GM23338 (cell line): ENCODE measurements around the gene ZSCAN32. TPM values are rescaled to one million over a fixed set of nuclear protein-coding genes. Genes with fewer than 3 reads are reported as not detected.

ENCODE experiments used
- ATAC-seq: fragments of 200-7000 bp; cut with Tn5 transposase; 3 replicates; pipeline ENCODE4 v1.9.1; 2020
- DNase-seq: peaks from one replicate; pipeline ENCODE4 v3.0.0-alpha.2; 2015; ENCODE audit warnings: low spot score
- H2AFZ ChIP-seq: fragments of 200-600 bp; sonication (generic); 2 replicates; pipeline ENCODE4 v1.8.0; 2016; ENCODE audit warnings: antibody characterized with exemption, mild to moderate bottlenecking, moderate library complexity
- H3F3A ChIP-seq: fragments of 200-600 bp; sonication (generic); replicated peaks from 2 replicates; pipeline ENCODE4 v1.8.0; 2017; ENCODE audit warnings: antibody characterized with exemption, mixed run types, low read depth
- H3K27ac ChIP-seq: fragments of 200-600 bp; sonication (generic); 2 replicates; pipeline ENCODE4 v1.6.1; 2016; ENCODE audit warnings: low read depth
- H3K27me3 ChIP-seq: fragments of 200-600 bp; sonication (generic); 2 replicates; pipeline ENCODE4 v1.8.0; 2016; ENCODE audit warnings: mild to moderate bottlenecking, mixed run types, moderate library complexity; ENCODE audit not compliant: insufficient read depth
- H3K36me3 ChIP-seq: fragments of 200-600 bp; sonication (generic); 2 replicates; pipeline ENCODE4 v1.8.0; 2016; ENCODE audit warnings: mild to moderate bottlenecking; ENCODE audit not compliant: insufficient read depth
- H3K4me1 ChIP-seq: fragments of 200-600 bp; sonication (generic); 2 replicates; pipeline ENCODE4 v1.8.0; 2016; ENCODE audit warnings: mild to moderate bottlenecking, moderate library complexity; ENCODE audit not compliant: insufficient read depth
- H3K4me2 ChIP-seq: fragments of 200-600 bp; sonication (generic); 2 replicates; pipeline ENCODE4 v1.7.1; 2017; ENCODE audit warnings: mixed run types
- H3K4me3 ChIP-seq: fragments of 200-600 bp; sonication (generic); 2 replicates; pipeline ENCODE4 v1.6.1; 2016; ENCODE audit warnings: mixed run types
- H3K79me2 ChIP-seq: fragments of 200-600 bp; sonication (generic); replicated peaks from 2 replicates; pipeline ENCODE4 v1.8.0; 2017; ENCODE audit warnings: mild to moderate bottlenecking; ENCODE audit not compliant: insufficient read depth
- H3K9me2 ChIP-seq: fragments of 200-600 bp; sonication (generic); 2 replicates; pipeline ENCODE4 v1.8.0; 2017; ENCODE audit not compliant: insufficient read depth
- H4K20me1 ChIP-seq: fragments of 200-600 bp; sonication (generic); replicated peaks from 2 replicates; pipeline ENCODE4 v1.8.0; 2017; ENCODE audit warnings: mild to moderate bottlenecking; ENCODE audit not compliant: insufficient read depth
- H3K27ac Mint-ChIP-seq: 2 replicates; pipeline ENCODE4 v1.8.0; 2020; ENCODE audit warnings: inconsistent platforms, mild to moderate bottlenecking, moderate library complexity, mixed read lengths
- H3K27me3 Mint-ChIP-seq: 3 replicates; pipeline ENCODE4 v1.8.0; 2022; ENCODE audit warnings: low read depth, mild to moderate bottlenecking, moderate library complexity, mixed read lengths, inconsistent platforms; ENCODE audit not compliant: insufficient read depth, poor library complexity
- H3K36me3 Mint-ChIP-seq: 3 replicates; pipeline ENCODE4 v1.8.0; 2021; ENCODE audit warnings: low read depth, mild to moderate bottlenecking, inconsistent platforms, moderate library complexity, mixed read lengths
- H3K4me1 Mint-ChIP-seq: 3 replicates; pipeline ENCODE4 v1.8.0; 2020; ENCODE audit warnings: mild to moderate bottlenecking, inconsistent platforms, mixed read lengths
- H3K4me3 Mint-ChIP-seq: 3 replicates; pipeline ENCODE4 v1.8.0; 2021; ENCODE audit warnings: moderate library complexity, mild to moderate bottlenecking, inconsistent platforms, mixed read lengths
- H3K9me3 Mint-ChIP-seq: 3 replicates; pipeline ENCODE4 v1.8.0; 2020; ENCODE audit warnings: moderate library complexity, mild to moderate bottlenecking, inconsistent platforms, mixed read lengths
- CREB1 ChIP-seq: fragments of 250-450 bp; sonication (Bioruptor Pico); IDR thresholded peaks from 2 replicates; pipeline ENCODE4 v1.5.0; 2020; ENCODE audit warnings: low read depth, mild to moderate bottlenecking, moderate library complexity
- EZH2phosphoT487 ChIP-seq: fragments of 200-600 bp; sonication (generic); IDR thresholded peaks from one replicate; pipeline ENCODE4 v1.8.1; 2018; ENCODE audit warnings: antibody characterized with exemption; ENCODE audit not compliant: unreplicated experiment
- JUNB ChIP-seq: IDR thresholded peaks from one replicate; pipeline ENCODE4 v1.6.1; 2016; ENCODE audit warnings: antibody characterized with exemption; ENCODE audit not compliant: unreplicated experiment
- STAT1 ChIP-seq: IDR thresholded peaks from one replicate; pipeline ENCODE4 v1.6.1; 2016; ENCODE audit warnings: antibody characterized with exemption; ENCODE audit not compliant: unreplicated experiment
- ZNF114 ChIP-seq: fragments of 250-450 bp; sonication (Bioruptor Pico); IDR thresholded peaks from 2 replicates; pipeline ENCODE4 v1.5.0; 2020; ENCODE audit warnings: mild to moderate bottlenecking, moderate library complexity
- ZNF331 ChIP-seq: fragments of 250-450 bp; sonication (Bioruptor Pico); IDR thresholded peaks from 2 replicates; pipeline ENCODE4 v1.5.0; 2020; ENCODE audit warnings: low read depth, mild to moderate bottlenecking, moderate library complexity
- ZNF462 ChIP-seq: fragments of 250-450 bp; sonication (Bioruptor Pico); IDR thresholded peaks from 2 replicates; pipeline ENCODE4 v1.5.0; 2020; ENCODE audit warnings: mild to moderate bottlenecking, moderate library complexity
- polyA plus RNA-seq: library from polyadenylated mRNA; unstranded; fragments of >200 nt; fragmentation: Nextera tagmentation; extraction: Ambion mirVana; gene quantifications from 2 replicates; pipeline ENCODE4 v1.2.1, GENCODE V29; 2016
- total RNA-seq: library from RNA; depleted of rRNA; stranded (reverse); fragments of >200 nt; shearing (Covaris generic); gene quantifications from 2 replicates; pipeline ENCODE4 v1.2.3, GENCODE V29; 2014
- TF ChIP-seq, protein P1 (sequence below): IDR thresholded peaks from 2 replicates; pipeline ENCODE4 v1.6.1; 2016; ENCODE audit warnings: antibody characterized with exemption
- TF ChIP-seq, protein P2 (sequence below), 2 experiments: fragments of 200-600 bp in 1 of 2; sonication (generic) in 1 of 2; conservative IDR thresholded peaks; 2 replicates each; pipeline versions ENCODE4 v1.5.1 to v1.6.1; 2016 to 2017; ENCODE audit warnings: antibody characterized with exemption in 2 of 2, low read depth in 2 of 2, mild to moderate bottlenecking in 2 of 2, moderate library complexity in 1 of 2

Gene ZSCAN32
- total and polyA plus RNA-seq, 2 experiments from 2014 or later = 11.7 to 19.2 TPM

DNA sequence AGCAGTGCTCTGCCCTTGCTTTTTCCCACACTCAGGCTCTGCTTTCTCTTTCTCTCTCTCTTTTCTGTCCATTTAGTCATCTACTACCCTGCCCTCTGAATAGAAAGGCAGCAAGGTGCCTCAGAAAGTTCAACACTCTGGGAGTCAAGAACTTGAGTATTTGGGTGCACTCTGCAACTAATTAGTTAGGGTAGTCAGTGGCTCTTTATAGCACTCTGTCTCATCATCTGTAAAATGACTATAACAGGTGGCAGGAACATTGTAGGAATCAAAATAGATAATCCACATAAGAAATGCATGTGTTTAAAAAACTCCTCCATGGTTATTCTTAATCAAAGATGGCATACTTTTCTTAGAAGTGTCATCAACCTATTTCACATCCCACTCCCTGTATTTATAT is 37.9 kb downstream of the ZSCAN32 start (continued):
- TF ChIP-seq ZNF462 (CRISPR knock-in tag) = no peak

GRCh38 chr16:3358871-3359270 is 41.9 kb downstream of the ZSCAN32 start:
- Histone ChIP-seq H3K4me1 (no peaks in the 10 kb centered on the region), H3K79me2 (no peaks in the 10 kb centered on the region), H4K20me1 (no peaks in the 10 kb centered on the region), H3K27me3 (no peaks in the 10 kb centered on the region), H3K27ac (no peak overlapping the region), H3K9me2 (no peaks in the 10 kb centered on the region), H3K36me3 (no peaks in the 10 kb centered on the region; the same call in 1 of the 2 replicates), H2AFZ (no peak overlapping the region), H3K4me3 (no peak overlapping the region), H3K4me2 (no peak overlapping the region), H3F3A (no peaks in the 10 kb centered on the region)
- DNase-seq (no peak), ATAC-seq (no peak)
- no peaks in the 10 kb centered on the region for H3K4me1 Mint-ChIP-seq
- peaks cover 7% of the 10 kb centered on the region for H3K27me3 Mint-ChIP-seq
- peaks cover 82% of the 10 kb centered on the region for H3K9me3 Mint-ChIP-seq
- no peak overlapping the region for H3K4me3 Mint-ChIP-seq
- H3K27ac Mint-ChIP-seq = no peak overlapping the region
- peaks cover 9% of the 10 kb centered on the region; the same call in 2 of the 3 replicates for H3K36me3 Mint-ChIP-seq
- TF ChIP-seq CREB1 (CRISPR knock-in tag) = no peak
- TF ChIP-seq EZH2phosphoT487 = no peak
- TF ChIP-seq, protein P1, sequence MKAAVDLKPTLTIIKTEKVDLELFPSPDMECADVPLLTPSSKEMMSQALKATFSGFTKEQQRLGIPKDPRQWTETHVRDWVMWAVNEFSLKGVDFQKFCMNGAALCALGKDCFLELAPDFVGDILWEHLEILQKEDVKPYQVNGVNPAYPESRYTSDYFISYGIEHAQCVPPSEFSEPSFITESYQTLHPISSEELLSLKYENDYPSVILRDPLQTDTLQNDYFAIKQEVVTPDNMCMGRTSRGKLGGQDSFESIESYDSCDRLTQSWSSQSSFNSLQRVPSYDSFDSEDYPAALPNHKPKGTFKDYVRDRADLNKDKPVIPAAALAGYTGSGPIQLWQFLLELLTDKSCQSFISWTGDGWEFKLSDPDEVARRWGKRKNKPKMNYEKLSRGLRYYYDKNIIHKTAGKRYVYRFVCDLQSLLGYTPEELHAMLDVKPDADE = no peak
- TF ChIP-seq ZNF114 (CRISPR knock-in tag) = no peak
- TF ChIP-seq, protein P2, sequence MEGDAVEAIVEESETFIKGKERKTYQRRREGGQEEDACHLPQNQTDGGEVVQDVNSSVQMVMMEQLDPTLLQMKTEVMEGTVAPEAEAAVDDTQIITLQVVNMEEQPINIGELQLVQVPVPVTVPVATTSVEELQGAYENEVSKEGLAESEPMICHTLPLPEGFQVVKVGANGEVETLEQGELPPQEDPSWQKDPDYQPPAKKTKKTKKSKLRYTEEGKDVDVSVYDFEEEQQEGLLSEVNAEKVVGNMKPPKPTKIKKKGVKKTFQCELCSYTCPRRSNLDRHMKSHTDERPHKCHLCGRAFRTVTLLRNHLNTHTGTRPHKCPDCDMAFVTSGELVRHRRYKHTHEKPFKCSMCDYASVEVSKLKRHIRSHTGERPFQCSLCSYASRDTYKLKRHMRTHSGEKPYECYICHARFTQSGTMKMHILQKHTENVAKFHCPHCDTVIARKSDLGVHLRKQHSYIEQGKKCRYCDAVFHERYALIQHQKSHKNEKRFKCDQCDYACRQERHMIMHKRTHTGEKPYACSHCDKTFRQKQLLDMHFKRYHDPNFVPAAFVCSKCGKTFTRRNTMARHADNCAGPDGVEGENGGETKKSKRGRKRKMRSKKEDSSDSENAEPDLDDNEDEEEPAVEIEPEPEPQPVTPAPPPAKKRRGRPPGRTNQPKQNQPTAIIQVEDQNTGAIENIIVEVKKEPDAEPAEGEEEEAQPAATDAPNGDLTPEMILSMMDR (conservative IDR thresholded peaks at IDR 0.05; ENCODE audit: low read depth in 2 of 2) = no peak
- TF ChIP-seq ZNF331 (CRISPR knock-in tag) = no peak
- TF ChIP-seq STAT1 = no peak
- no peak for TF ChIP-seq JUNB
